ENCODE data around the gene SLC25A27.
"Not testable (repeated sequence)": the region's sequence is repeated elsewhere in the genome, so short reads cannot be mapped to it uniquely, and the experiment has no call there.

Gene SLC25A27, protein sequence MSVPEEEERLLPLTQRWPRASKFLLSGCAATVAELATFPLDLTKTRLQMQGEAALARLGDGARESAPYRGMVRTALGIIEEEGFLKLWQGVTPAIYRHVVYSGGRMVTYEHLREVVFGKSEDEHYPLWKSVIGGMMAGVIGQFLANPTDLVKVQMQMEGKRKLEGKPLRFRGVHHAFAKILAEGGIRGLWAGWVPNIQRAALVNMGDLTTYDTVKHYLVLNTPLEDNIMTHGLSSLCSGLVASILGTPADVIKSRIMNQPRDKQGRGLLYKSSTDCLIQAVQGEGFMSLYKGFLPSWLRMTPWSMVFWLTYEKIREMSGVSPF

DNA sequence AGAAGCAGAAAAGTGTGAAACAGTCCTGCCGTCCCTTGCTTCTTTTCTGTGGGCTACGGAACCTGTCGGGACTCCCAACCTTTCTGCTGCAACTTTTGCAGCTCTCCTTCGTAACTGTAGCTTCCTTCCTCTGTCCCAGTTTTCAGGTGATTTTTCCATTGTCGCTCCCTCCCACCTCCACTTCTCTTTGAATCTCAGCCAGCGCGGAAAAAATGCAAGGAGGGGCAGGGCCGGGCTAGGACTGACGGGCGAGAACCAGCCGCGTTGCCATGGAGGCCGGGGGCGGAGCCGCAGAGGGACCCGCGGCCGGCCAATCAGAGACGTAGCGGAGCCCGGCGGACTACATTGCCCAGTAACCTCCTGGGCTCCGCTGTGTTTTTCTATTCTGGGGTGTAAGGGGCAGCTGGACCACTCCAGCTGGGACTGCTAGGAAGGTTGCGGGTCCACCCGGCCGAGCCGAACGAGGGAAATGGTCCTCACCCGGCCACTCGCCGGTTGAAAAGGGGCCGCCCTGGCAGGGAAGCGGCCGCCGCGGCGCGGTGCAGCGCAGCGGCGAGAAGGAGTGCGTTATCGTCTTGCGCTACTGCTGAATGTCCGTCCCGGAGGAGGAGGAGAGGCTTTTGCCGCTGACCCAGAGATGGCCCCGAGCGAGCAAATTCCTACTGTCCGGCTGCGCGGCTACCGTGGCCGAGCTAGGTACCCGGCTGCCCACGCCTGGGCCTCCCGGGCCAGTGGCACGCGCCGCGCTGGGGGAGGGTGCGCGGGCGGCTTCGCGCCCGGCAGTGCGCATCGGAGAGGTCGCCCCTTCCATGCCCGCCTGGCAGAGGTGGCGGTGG, at the start of gene SLC25A27, which contains the start of gene CYP39A1:
Gene SLC25A27 (plus strand): TSS at position 373 of the 836 bp plus-strand sequence. CDS start 218 bp downstream, at position 591.
Gene CYP39A1 (minus strand): TSS at position 216 of the 836 bp plus-strand sequence. CDS start 236 bp downstream, outside the sequence.
- DNase-seq (ENCODE audit: insufficient read length, low spot score) (peak; percentile 90), FAIRE-seq (peak; percentile 90)

DNA sequence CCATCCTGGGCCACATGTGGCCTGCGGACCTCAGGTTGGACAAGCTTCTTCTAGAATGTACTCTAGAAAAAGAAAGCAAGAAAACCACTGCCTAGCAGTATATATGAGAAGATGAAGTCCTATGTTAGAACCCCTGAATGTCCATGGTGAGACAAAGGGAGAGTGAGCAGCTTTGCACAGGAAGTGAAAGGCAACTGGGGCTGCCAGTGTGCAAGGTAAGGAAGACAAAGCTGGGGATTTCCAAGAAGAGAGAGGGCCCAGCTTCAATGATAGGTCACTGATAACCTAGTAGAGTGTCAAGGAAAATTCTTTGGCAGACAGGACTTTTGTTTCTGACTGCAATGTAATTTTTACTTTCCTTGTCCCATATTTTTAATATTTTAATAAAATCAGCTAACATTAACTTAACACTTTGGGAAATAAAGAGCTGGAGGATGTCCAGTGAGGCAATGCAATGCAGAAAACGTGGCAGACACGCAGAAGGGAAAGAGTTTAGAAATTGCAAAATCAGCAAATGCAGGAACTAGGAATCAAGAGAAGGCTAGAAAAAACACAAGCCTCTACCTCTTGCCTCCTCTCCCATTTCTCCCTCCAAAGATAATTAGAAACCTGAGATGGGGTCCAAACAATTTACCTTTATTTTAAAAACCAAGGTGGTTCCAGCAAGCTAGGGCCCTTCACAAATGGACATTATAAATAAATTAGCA, 47.5 kb upstream of the SLC25A27 start:
- DNase-seq (ENCODE audit: insufficient read length, low spot score) = no peak
- FAIRE-seq = no peak

DNA sequence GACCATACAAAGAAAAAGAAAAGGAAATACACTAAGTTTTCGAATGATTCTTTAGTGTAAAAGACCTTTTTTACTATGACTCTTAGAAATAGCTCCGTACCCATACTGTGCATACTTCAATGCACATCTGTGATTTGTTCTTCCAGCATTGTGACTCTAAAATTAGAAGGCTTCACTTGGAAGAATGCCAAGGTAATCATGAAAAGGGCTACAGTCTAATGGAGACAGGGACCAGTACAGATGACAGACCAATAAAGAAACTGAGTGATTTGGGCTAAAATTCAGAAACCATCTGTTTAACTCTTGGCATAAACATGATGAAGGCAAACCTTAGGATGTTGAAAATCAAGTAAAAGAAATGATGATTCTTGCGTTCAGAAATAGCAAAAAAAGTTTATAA, 46.4 kb upstream of the SLC25A27 start:
- FAIRE-seq = no peak
- no peak for DNase-seq (ENCODE audit: insufficient read length, low spot score)

DNA sequence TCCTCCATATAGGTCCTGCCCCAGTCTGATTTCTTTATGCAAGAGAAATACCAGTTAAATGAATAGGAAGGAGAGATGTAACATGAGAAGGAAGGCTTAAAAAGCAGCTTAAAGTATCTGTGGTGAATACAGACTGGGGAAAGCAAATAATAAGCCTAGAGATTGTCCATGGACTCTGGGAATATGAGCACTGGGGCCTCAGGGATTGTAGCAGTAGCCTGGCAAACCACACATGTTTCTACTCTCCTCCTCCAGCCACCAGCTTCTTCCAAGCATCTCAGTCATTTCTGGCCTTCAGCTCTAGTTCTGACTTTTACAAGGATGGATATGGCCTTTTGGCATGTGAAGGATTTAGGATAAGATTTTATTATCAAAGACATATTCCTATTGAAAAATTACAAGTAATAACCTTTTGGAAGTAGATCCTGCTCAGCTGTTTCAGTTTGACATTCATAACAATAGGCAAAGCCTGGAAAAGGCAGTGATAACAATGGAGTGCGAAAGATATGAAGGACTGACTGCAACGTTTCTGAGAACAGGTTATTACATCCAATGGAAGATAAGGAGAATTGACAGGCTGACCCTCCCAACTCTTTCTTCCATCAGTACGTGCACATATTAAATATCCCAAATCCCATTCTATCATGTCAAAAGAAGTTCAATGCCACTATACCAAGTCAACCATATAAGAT, 41.8 kb upstream of the SLC25A27 start:
- no peak for DNase-seq (ENCODE audit: insufficient read length, low spot score)
- no peak for FAIRE-seq

DNA sequence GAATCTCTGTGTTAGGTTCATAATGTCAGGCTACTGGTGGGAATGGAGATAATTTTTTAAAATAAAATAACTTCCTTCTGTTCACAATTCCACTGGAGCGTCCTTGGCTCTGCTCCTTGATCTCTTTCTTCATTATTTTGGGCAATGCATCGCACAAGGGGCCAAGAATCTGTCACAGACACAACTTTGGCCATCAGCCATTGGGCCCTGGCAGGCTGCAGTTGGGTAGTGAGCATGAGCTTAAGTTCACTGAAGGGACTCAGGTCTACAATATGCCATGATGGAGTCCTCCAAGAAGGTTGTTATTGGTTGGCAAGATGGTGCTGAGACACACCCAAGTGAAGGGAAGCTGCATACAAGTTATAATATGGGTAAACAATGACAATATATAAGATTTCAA, 40.1 kb upstream of the SLC25A27 start:
- FAIRE-seq = no peak
- no peak for DNase-seq (ENCODE audit: insufficient read length, low spot score)

DNA sequence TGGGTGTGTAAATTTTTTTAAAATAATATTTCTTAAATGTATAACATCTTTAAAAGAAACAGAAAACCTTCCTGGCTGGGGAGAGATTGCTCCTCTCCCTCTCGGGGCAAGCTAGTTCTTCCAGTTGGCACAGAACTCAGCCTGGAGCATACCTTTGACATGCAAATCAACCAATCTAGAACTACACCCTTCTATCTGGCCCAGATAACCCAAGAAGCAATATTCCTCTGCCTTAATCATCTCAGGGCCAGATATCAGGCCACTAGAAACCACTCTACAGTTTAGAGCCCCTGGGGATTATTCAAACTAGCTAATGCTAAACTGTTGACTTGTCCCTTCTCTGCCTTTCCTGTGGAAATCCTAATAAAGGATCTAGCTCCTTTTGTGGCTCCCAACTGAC, 34.0 kb upstream of the SLC25A27 start:
- no peak for FAIRE-seq
- no peak for DNase-seq (ENCODE audit: insufficient read length, low spot score)

DNA sequence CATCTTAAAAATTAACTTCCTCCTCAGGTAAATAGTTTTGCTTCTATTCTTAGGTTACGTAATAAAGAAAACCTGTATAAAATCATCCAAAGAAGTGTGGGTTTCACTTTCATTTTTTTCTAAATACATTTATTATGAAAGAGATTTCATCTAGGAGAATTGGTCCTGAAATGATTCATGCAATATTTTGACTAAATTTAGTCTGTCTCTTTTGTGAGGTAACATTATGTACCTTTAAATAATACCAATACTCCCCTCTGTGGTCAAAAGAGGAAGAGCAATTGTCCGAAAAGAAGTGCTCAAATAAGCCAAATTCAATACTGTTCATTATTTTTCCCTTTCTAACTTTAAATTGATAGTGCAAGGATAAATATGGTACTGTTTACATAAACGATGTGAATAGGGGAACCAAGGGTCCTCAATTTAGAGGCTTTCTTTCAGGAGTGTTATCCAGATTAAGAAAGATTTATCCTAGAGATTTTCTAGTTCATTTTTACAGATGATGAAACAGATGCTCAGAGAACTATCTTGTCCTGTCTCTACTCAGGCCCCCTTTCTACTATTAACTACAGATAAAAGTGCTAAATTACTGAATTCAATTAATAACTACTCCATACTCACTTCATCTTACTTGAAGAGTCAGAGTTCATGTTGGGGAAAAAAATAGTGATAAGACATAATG, 26.4 kb upstream of the SLC25A27 start:
- FAIRE-seq (no peak), DNase-seq (ENCODE audit: insufficient read length, low spot score) (peak; percentile 11)

DNA sequence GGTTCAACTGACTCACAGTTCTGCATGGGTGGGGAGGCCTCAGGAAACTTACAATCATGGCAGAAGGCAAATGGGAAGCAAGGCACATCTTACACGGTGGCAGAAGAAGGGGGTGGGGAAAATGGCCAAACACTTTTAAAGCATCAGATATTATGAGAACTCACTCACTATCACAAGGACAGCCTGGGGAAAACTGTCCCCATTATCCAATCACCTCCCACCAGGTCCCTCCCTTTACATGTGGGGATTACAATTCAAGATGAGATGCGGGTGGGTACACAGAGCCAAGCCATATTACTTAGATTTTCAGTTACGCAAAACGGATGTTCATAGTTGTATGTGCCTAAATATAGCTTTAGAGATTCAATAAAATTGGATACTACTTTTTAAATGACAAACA, 25.8 kb upstream of the SLC25A27 start:
- FAIRE-seq = no peak
- DNase-seq (ENCODE audit: insufficient read length, low spot score) = no peak

DNA sequence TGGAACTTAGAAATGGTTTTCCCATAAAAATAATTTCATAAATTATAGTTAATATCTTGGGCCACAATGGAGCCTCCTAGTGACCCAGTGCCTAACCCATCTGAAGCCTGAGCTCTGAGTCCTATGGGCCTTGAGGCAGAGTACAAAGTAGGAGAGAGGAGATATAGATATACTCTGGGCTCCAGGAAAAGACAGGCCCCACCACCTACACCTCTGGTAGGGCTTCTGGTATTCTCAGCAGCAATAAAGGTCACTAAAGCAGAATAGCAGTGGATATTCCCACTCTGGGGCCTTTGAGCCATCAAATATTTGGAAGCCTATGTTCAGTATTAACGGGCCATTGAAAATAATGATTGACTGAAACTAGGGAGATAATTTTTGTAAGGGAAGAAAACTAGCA, 24.3 kb upstream of the SLC25A27 start:
- DNase-seq (ENCODE audit: insufficient read length, low spot score) = no peak
- FAIRE-seq = no peak

DNA sequence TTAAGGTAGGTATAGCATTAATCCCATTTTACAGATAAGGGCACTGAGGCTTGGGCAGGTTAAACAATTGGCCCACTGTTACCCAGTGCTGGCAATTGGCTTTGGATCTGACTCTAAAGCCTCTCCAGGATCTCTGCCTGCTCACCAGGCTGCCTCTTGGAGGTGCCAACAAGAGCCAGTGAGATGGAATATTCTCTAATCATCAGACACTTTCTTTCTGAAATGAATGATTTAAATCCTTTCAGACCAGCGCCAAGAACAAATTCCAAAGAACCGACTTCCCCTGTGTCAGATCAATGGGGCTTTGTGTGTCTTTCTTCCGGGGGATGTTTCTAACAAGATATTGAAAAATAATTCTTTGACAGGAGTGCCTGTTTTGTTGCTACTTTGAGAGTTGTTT, 23.8 kb upstream of the SLC25A27 start:
- FAIRE-seq (no peak), DNase-seq (ENCODE audit: insufficient read length, low spot score) (no peak)

DNA sequence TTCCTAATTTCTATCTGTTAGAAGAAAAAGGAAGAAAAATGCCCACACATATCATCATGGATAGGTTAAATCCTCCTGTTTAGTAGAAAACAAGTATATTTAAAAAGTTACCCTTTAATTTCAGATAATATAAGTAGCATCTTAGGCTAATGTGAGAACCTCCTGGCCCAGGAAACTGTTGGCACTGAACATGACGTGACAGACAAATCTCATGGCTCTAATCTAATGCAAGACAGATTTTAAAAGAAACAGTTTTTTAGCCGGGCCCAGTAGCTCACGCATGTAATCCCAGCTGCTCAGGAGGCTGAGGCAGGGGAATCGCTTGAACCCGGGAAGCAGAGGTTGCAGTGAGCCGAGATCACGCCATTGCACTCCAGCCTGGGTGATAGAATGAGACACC, 23.1 kb upstream of the SLC25A27 start:
- FAIRE-seq = no peak

DNA sequence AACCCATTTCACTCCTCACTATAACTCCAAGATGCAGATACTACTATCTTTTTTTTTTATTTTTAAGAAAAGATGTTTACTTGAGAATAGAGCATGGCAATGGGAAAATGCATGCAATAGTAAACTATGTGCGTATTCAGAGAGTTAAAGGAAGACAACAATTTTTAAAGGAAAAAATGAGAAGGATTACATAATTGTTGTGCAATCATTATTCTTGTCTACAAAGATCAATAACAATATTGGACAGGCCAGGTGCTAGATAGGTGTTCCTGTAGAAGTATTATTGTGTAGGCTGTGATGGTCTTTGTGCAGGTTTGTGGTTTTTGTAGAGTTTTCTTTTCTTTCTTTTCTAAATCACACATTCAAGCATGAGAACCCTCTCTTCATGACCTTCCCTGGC, 20.7 kb upstream of the SLC25A27 start:
- no peak for FAIRE-seq
- no peak for DNase-seq (ENCODE audit: insufficient read length, low spot score)

More for the DNA sequence above, 23.1 kb upstream of the SLC25A27 start:
- no peak for DNase-seq (ENCODE audit: insufficient read length, low spot score)

DNA sequence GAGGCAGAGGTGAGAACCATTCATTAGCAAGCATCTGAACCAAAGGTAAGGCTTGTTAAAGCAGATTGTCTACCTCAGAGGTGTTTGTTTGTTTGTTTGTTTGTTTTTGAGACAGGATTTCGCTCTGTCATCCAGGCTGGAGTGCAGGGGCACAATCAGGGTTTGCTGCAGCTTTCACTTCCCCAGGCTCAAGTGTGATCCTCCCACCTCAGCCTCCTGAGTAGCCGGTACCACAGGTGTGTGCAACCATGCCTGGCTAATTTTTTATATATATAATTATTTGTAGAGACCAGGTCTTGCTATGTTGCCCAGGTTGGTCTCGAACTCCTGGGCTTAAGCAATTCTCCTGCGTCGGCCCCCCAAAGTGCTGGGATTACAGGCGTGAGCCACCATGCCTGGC, 17.3 kb upstream of the SLC25A27 start:
- no peak for FAIRE-seq

DNA sequence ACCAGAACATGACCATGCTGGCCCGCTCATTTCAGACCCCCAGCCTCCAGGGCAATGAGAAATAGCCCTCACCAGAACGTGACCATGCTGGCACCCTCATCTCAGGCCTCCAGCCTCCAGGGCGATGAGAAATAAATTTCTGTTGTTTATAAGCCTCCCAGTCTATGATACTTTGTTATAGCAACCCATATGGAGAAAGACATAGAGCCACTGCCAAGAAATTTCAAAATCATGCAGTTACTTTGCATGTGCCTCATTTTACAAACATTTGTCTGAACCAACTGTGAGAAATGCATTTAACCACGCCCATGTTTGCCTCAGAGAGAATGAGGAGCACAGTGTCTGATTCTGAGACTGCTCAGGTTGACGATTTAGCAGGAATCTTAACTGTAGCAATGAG, 15.6 kb upstream of the SLC25A27 start:
- FAIRE-seq (no peak), DNase-seq (ENCODE audit: insufficient read length, low spot score) (no peak)

More for the DNA sequence above, 17.3 kb upstream of the SLC25A27 start:
- DNase-seq (ENCODE audit: insufficient read length, low spot score) = no peak

DNA sequence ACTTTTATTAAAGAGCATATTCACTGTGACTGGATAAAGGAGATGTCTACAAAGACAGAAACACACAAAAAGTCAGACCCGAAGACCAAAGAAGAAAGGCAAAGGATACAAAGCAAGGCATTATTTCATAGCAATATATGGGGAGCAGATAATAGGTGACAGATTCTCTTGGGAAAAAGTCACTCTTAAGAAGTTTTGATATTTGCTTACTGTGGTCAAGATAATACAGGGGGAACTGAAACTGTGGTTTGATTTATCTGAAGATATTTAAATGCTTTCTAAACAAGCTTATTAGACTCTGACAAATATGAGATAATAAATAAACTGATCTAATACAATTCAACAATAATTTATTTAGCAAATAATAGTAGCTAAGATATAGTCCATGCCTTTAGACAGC, 14.8 kb upstream of the SLC25A27 start:
- DNase-seq (ENCODE audit: insufficient read length, low spot score) (no peak), FAIRE-seq (no peak)

DNA sequence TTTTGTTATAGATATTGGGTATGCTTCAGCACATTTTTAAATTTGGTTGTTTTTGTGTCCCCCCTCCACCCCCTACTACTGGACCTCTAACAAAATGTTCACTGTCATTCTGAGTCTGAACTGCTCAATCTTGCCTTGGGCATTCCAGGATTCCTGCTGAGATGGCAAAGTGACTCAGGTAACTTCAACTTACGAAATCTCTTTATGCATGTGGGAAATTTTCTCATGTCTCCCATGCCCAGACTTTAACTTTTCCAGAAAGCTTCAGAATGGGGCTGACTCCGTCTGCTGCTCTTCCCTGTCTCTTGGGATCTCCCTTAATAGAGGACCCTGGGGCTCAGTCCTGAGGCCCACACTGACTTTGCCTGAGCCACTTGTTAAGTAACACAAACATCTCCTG, 14.1 kb upstream of the SLC25A27 start:
- no peak for DNase-seq (ENCODE audit: insufficient read length, low spot score)
- no peak for FAIRE-seq

DNA sequence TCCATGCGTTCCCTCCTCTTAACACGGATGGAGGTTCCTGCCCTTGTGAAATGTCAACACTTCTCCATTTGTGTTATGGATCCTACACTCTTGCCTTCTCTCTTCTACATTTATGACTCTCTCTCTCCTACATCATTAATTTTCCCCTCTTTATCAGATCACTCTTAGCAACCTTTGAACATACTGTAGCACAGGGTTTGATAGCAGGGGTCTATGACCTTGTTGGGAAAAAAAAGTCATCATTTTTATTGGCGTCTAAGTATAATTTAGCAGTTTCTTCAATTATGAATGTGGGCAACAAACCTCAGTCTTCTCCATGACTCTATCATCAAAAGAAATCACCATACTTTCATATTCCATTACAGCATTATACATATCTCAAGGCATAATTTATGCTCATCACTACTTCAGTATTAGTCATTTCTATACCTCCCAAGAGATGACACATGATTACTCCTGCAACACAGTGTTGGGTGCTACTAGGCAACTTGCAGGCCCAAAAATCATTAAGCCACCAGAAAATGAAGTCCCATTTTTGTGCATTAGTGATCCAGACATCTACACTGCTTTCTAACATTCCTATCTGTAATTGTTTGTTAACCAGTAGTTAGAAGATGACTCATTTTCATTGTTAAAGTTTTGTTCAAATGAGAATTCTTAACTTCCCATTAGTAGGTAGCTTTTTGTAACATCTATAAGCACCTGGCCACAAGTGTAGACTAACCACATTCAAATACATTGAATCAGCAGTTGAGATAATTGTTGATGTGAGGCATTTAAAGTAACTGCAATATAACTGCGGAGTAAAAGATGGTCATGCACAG, 9.6 kb upstream of the SLC25A27 start:
- DNase-seq (ENCODE audit: insufficient read length, low spot score) (no peak), FAIRE-seq (no peak)

DNA sequence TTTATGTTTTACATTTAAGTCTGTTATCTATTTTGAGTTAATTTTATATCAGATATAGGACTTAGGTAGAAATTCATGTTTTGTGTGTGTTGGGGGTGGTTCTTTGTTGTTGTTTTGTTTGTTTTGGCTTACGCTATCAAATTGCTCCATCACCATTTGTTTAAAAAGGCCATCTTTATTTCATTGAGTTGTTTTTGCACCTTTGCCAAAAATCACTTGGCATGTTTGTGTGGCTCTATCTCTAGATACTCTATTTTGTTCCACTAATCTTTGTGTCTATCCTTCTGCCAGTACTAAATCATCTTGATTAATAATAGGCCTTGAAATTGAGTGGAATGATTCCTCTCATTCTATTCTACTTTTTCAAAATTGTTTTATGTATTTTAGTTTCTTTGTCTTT, 7.5 kb upstream of the SLC25A27 start:
- no peak for DNase-seq (ENCODE audit: insufficient read length, low spot score)
- no peak for FAIRE-seq

DNA sequence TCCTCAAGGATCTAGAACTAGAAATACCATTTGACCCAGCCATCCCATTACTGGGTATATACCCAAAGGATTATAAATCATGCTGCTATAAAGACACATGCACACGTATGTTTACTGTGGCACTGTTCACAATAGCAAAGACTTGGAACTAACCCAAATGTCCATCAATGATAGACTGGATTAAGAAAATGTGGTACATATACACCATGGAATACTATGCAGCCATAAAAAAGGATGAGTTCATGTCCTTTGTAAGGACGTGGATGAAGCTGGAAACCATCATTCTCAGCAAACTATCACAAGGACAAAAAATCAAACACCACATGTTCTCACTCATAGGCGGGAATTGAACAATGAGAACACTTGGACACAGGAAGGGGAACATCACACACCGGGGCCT, 4.7 kb upstream of the SLC25A27 start:
- not testable (repeated sequence) for FAIRE-seq; DNase-seq (ENCODE audit: insufficient read length, low spot score)
